NCI-H1694 (cell line): ENCODE data around the gene RBM44.
"Not testable (repeated sequence)": the region's sequence is repeated elsewhere in the genome, so short reads cannot be mapped to it uniquely, and the experiment has no call there.

Source experiments
- DNase-seq: peaks from one replicate; lab custom pipeline; 2025; lab: John Stamatoyannopoulos, UW

RBM44 gene, protein sequence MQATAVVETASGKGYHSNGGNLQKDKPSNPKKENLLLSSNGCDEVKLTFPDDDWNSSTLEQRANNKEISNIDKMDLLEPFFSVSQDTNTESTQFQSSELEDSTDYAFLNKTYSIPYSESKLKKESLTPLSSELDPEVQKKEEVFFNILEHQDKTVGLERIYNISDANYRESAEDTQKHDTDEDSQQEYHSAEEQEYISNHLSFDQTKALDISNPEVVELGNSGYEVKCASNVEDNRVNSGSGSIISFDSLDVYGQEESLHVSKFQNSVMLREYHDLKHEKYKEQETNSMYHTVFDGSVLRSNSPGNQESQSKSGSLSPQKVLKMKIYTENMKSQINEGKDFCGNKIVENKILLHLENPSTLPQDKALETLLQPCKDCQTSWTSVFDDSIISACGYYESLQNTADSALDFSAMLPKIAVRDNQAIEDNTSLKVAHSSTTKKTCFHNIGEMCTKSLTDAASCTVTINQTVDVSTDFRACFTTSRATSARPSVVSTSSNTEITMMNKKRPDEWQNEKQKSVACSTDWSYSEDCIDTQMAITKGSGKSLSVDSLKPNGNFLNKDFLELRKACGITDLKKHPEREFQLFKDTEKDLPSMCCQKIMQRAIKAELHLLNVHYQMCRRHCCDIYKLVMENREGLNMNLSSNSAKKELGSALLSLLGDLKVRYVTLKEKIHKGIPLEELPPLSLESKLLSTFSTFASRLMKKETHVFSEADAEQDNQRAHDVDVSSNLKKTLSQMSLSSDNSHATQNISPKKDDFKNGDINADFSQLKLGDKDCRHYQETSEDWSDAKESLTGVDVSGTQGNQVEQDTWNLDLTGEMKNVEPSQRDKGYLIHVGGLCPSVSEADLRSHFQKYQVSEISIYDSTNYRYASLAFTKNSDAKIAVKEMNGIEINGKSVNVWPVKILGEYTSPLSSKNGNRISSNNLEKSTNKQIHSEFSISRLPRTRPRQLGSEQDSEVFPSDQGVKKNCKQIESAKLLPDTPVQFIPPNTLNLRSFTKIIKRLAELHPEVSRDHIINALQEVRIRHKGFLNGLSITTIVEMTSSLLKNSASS

DNA sequence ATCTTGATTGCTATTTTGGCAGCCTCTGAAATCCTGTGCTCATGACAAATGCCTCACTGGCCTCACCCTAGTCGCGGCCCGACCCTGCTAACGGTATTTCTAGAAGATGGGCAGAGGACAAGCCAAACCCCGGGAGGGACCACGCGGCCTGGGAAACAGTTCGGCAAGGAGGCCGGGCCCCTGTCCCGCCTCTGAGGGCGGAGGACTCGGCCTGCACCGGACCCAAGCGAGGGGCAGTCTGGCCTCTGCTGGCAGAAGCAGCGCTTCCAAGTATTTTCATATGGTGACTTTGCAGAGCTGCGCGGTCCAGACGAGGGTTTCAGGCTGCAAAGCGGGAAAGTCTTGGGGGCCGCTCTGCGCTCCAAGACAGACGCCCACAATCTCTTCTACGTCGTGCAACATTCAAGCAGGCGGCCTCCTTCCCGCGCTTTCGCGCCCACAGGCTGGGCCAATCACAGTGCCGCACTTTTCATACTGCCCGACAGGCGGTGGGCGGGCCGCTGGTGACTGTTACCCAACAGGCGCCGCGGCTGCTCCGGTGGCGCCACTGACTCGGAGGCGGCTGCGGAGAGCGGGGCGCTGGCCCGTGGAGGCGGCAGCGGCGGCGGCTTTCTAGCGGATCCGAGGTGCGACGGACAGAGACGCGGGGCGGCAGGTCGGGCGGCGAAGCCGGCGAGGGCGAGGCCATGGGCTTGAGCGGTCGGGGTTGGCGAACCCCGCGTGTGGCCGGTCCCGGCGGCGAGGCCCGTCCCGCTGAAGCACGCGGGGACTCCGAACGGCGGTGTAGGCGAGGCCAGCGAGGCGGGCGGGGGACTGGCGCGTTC is at the start of gene RBM44:
Gene RBM44, plus strand, starts transcription at position 544 of the 824 bp plus-strand sequence. CDS start 14,831 bp downstream, outside the sequence.
- no peak for DNase-seq

DNA sequence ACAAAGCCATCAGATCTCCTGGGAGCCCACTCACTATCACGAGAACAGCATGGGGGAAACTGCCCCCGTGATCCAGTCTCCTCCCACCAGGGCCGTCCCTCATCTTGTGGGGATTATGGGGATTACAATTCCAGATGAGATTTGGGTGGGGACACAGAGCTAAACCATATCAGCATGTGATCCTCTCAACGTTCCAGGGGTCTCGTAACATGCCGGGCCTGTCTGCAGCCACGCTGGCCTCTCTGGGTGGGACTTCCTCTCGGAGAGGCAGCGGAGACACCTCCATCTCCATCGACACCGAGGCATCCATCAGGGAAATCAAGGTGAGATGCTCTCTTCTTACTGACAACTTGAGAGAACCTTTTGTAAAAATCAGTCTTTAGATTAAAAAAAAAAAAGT is 49.6 kb upstream of the RBM44 start:
- no peak for DNase-seq

DNA sequence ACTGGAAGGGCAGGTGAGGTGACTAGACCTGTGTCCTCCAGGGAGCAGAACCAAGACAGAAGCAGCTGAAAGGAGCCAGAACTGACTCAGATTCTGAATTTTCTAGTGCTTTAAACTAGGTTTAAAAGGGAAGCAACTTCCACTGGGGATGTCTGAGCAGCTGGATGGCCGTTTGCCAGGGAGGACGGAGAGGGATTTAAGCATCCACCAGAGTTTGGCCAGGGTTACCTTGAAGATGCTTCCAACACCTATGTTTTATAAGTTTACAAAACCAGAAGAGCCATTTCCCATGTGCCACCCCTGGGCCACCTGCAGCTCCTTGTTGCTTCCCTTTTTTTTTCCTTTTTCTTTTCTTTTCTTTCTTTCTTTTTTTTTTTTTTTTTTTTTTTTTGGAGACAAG is 48.6 kb upstream of the RBM44 start:
- DNase-seq = no peak

DNA sequence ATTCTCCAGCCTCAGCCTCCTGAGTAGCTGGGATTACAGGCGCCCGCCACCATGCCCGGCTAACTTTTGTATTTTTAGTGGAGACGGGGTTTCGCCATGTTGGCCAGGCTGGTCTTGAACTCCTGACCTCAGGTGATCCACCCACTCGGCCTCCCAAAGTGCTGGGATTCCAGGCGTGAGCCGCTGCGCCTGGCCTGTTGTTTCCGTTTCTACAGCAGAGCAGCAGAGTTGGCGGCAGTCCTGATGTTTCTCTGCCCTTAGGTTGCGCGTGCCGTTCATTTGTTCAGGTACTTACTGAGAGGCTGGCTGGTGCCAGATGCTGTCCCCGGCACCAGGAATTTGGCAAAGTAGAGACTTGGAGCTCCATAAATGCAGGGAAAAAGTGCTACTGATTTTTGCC is 48.1 kb upstream of the RBM44 start:
- not testable (repeated sequence) for DNase-seq

DNA sequence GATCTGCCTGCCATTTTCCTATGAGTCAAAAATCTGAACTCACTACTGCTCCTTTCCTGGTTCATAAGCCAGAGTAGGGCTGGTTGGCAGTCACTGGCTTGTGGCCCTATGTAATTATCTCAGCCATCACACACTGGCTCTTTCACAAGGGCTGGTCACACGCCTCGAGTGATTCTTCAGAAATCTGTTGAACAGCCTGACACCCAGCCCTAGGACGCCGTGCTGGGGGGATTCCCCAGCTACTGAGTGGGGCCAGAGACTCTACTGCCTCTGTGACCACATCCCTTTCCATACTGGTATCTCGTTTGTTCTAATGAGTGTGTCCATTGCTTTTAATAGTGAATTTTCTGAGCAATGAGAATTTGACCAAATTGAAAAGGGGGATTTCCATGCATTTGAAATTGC is 45.8 kb upstream of the RBM44 start:
- no peak for DNase-seq

DNA sequence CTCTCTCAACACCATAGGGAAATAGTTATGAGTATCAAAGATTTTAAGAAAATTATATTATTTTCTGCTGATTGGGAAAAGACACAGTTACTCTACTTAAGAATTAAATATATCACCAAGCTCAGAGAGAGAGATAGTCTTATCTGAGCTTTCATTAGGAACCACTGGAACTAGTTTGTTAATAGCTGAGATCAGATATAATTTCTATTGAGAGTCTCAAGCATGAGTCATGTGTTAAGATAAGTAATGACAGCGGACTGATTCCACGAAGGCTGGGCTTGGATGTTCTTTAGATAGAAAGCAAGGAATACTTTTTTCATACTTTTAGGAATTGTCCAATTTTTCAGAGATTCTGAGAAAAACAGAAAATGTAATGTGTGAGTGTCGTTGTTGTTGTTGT is 44.4 kb upstream of the RBM44 start:
- DNase-seq = no peak

DNA sequence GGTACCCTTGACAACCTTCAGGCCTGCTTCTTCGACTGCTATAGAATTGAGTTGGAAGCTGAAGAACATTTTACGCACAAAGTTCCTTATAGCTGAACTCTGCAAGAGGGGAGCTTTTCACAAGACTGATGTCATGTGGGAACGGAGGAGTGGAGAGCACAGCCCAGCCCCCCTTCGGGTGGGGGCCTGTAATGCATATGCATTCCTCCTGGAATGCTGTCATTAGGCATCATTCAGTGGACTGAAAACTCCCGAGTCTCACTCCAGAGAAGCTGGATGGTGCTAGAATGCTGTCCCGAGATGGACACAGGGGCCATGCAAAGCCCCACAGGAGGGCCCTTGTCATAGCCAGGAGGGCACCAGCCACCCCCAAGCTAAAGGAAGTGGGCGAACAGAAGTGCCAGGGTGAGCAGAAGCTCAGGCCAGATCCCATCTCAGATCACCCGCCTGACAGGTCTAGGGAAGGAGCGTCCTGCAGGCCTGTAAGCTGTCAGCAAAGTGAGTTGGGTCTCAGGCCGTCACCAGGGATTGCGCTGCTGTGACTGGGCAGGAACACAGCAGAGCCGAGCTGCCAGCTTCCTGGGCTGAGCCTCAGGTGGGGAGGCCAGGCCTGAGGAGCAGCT is 43.8 kb upstream of the RBM44 start:
- no peak for DNase-seq

DNA sequence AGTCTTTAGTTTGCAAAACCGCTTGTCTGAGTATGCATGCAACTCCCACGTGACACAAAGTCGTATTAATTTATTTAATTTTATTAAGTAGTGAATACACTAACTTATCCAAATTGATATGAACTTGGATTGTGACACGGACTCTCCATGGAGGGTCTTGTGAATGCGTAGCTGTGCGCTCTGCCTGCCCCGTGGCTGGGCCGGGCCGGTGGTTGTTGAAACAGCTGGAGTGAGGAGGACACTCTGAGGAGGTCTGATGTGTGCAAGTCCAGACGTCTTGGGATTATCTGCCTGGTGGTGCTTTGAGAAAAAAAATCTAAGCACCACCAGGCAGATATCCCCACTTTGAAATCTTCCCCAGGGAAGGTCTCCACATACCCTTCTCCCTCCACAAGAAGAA is 41.0 kb upstream of the RBM44 start:
- no peak for DNase-seq

DNA sequence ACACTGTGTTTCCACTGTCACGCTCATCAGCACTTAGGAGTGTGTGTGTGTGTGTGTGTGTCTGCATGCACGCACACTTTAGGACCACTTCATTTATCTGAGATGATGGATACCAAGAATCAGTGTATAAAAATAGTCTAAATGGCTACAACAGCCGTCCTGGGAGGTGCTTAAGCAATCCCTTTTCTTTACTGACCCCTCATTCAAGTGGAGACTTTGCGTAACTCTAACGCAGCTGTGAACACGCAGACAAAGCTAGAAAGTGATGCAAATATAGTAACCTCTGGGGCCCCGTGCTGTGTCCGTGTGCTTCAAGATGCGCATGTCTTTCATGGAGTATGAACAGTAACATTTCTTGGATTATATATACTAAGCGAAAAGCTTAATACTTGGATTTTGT is 40.4 kb upstream of the RBM44 start:
- DNase-seq = no peak

DNA sequence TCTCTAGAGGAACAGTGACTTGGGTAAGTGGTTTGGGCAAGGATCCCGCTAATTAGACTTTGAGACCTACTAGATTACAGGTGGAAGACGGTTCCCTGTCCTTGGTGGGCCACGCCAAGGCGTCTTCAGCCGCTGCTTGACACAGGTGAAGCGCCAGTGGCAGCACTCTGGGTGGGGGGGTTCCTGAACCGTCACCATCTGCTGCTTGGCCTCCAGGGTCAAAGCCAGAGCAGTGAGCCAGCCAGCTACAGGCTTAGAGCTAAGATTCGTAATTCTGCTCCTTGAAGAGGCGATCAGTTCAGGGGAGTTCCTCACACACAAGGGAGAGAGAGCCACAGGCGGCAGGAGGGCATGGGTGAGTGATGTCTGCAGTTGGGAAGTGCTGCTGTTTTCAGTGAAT is 39.4 kb upstream of the RBM44 start:
- no peak for DNase-seq

DNA sequence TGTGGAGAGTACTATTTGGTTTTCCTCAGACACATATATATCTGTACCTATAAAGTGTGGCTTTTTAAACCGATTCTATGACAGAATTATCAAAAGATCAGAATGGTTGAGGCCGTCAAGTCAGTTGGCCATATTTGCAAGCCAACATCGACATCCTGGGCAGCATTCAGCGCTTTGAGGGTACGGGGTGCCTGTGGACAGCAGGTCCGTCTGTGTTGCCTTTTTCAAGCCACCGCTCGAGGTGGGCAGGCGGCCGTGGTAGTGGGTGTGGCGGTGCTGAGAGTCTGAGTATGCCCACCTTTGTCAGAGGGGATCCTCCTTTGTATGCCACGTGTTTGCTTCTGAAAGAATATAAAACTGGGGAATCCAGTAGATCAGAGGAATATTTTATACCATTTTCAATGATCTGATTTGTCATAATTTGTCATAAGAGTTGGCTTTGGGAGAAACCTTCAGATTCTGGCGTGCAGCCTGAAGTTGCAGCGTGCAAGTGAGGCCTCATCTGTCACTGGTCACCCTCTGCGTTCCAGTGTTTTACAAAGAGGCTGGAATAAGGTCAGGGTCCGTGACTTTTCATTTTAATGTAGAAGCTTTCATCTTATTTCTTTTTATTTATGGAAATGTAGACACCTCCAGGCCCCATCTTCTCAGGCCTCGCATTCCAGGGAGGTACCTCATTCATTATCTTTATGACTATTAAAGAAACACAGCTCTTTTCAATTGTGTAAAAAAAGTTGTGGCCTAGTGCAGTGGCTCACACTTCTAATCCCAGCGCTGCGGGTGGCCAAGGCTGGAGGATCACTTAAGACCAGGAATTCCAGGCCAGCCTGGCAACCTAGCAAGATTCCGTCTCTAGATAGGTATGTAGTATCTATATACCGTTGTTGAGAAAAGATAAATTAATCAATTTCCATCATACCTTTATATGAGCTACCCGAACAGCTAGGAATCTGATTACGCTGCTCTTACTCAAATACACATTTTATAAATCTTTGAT is 37.8 kb upstream of the RBM44 start:
- DNase-seq = no peak

DNA sequence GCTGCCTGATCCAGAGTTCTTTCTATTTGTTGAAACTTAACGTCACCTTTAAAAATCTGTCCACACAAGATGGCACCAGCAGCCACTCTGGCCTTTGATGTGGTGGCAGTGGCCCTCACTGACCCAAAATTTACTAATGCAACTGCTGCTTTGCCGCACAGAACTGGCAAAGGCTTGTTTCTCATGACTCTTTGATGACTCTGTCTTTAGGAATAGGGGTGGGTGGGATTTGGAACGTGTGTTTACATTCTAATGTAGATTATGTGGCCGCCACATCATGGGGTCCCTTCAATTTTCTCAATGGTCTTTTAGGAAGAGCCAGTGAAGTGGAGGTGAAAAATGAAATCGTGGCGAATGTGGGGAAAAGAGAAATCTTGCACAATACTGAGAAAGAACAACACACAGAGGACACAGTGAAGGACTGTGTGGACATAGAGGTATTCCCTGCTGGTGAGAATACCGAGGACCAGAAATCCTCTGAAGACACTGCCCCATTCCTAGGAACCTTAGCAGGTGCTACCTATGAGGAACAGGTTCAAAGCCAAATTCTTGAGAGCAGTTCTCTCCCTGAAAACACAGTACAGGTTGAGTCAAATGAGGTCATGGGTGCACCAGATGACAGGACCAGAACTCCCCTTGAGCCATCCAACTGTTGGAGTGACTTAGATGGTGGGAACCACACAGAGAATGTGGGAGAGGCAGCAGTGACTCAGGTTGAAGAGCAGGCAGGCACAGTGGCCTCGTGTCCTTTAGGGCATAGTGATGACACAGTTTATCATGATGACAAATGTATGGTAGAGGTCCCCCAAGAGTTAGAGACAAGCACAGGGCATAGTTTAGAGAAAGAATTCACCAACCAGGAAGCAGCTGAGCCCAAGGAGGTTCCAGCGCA is 36.0 kb upstream of the RBM44 start:
- not testable (repeated sequence) for DNase-seq

DNA sequence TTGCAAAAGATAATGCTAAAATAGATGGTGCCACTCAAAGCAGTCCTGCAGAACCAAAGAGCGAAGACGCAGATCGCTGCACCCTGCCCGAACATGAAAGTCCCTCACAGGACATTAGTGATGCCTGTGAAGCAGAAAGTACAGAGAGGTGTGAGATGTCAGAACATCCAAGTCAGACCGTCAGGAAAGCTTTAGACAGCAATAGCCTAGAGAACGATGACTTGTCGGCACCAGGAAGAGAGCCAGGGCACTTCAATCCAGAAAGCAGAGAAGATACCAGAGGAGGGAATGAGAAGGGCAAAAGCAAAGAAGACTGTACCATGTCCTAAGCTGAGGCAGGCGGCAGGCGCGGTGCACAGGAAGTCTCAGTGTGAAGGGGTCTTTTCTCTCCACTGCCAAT is 34.8 kb upstream of the RBM44 start:
- DNase-seq = no peak

DNA sequence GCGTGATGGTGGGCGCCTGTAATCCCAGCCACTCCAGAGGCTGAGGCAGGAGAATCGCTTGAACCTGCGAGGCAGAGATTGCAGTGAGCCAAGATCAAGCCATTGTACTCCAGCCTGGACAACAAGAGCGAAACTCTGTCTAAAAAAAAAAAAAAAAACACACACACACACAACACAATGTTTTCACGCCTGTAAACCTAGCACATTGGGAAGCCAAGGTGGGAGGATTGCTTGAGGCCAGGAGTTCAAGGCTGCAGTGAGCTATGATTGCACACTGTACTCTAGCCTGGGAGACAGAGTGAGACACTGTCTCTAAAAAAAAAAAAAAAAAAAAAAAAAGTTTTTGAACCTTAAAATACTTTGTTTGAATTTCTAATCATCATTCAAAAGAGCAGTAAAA is 33.5 kb upstream of the RBM44 start:
- not testable (repeated sequence) for DNase-seq

DNA sequence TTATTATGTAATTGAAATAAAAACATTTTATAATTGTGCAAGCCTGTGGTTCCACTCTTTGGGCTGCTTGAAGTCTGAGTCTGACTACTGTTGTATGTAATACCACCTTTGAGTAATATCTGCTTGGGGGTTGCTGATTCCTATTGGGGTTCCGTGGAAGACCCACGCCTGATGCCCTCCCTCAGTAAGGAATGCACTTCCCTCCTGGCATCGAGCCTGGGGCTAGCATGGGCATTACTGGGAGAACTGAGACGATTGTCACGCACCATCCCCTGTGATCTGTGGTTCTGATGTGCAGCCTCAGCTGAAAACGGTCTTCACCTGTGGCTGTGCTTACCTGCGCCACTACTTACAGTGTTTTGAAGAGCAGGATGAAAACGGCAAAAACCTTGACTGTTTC is 32.7 kb upstream of the RBM44 start:
- DNase-seq = no peak

DNA sequence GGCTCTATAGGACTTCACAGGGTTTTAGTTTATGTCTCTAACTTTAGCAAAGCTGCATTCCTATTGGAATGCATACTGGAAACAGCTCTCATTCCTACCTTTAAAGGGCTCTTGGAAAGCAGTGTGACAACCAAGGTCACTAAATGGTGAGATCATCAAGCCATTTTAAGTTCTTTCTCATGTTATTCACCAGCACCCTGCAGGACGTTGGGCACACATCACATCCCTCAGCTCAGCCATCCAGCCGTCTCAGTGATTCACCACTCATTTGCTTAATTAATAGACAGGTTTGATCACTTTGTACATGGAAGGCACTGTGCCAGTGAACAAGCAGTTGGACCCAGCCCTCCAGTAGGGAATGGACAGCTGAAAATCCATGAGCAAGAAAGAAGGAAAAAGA is 32.2 kb upstream of the RBM44 start:
- DNase-seq = no peak

DNA sequence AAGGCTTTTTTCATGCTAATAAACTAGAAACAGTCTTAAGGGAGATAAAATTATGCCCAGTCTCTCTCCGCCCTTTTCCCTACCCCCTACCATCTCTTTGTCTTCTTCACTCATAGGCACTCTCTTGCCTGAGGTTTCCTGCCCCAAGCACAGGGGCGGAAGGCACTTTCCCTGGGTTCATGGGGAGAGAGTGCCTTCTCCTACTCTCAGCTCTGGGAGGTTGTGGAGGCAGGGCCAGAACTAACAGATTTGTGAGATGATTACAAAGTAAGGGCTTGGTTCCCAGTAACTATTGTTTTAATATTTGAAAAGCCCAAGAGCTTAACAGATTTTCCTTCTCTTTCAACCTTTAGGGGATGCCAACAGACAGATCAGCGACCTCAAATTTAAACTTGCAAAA is 26.1 kb upstream of the RBM44 start:
- no peak for DNase-seq

DNA sequence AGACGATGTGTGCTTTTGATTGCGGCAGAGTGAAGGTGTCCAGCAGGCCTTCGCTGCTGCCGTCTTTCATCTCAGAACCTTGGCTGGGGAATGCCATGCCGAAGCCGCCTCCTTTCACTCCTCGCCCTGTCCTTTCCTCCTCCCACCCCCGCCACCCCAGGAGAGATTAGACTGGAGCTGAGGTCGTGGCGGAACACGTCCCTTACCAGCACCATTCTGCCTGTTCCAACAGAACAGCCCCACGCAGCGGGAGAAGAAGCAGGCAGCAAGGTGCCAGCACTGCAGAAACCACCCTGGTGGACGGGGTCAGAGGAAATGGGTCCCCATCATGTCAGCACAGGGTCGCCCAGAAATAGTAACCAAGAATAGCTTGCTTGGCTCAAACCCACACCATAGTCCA is 24.8 kb upstream of the RBM44 start:
- no peak for DNase-seq
